Measurements from ENCODE around the gene HDAC1. TPM values are rescaled to one million over a fixed set of nuclear protein-coding genes. Genes with fewer than 3 reads are reported as not detected.
A peak's percentile ranks its signal among the peaks of the same experiment; 100 is the strongest.

HDAC1 gene
- polyA plus RNA-seq, 1 of the 3 experiments (the other 2 are of a cell fraction), result 172 TPM

DNA sequence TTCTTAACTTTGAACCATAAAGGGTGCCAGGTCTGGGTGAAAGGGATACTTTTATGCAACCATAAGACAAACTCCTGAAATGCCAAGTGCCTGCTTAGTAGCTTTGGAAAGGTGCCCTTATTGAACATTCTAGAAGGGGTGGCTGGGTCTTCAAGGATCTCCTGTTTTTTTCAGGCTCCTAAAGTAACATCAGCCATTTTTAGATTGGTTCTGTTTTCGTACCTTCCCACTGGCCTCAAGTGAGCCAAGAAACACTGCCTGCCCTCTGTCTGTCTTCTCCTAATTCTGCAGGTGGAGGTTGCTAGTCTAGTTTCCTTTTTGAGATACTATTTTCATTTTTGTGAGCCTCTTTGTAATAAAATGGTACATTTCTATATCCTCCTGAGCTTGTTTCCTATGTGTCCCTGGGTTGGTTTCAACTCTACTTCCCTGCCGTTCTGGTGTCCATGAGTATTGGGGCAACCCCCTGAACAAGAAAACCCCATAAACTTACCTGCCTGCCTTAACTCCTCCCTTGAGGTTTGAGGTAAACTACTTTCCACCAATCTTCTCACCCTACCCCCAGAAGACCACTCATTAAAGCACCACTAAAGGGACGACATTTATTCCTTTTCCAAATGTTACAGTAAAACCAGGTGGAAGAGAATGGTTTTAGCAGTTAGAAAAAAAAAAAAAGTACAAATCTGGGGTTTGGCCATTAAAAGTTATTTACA lies 41.5 kb downstream of the HDAC1 start:
- Histone ChIP-seq H3K4me3 (ENCODE audit: low read depth in 2 of 2, low read length in 1 of 2) (peak overlapping the region in 1 of 2 experiments; percentile 84; a peak in 1 of 4 replicates), H3F3A (replicated peaks; ENCODE audit: insufficient read depth) (peaks cover 30% of the 10 kb centered on the region), H3K9ac (no peak overlapping the region), H3K9me3 (no peaks in the 10 kb centered on the region), H3K27me3 (ENCODE audit: insufficient read depth) (no peaks in the 10 kb centered on the region), H2AFZ (ENCODE audit: low read depth) (no peak overlapping the region), H3K27ac (ENCODE audit: low read depth in 2 of 2, low read length in 1 of 2) (no peak overlapping the region), H3K9me2 (no peaks in the 10 kb centered on the region), H3K4me2 (peak overlapping the region; percentile 98), H4K20me1 (ENCODE audit: insufficient read depth) (peaks cover 39% of the 10 kb centered on the region), H3K36me3 (replicated peaks in 1 of 2; ENCODE audit: control insufficient read depth in 1 of 2, insufficient read depth in 2 of 2, low read length in 1 of 2) (peaks cover 28 to 56% of the 10 kb centered on the region in 2 experiments), H3K79me2 (ENCODE audit: insufficient read depth) (peaks cover 44% of the 10 kb centered on the region), H3K4me1 (ENCODE audit: control insufficient read depth in 1 of 2, insufficient read depth in 2 of 2, low read depth in 1 of 2, low read length in 1 of 2) (peaks cover 8 to 31% of the 10 kb centered on the region in 2 experiments; a peak in 3 of 4 replicates)
- 89% methylated on average over 3 of the region's 3 CpGs for WGBS (ENCODE audit: low lambda C conversion rate)
- TF ChIP-seq, protein P1, sequence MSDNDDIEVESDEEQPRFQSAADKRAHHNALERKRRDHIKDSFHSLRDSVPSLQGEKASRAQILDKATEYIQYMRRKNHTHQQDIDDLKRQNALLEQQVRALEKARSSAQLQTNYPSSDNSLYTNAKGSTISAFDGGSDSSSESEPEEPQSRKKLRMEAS (IDR thresholded peaks at IDR 0.05; ENCODE audit: low read depth), result no peak
- TF ChIP-seq, protein P2, sequence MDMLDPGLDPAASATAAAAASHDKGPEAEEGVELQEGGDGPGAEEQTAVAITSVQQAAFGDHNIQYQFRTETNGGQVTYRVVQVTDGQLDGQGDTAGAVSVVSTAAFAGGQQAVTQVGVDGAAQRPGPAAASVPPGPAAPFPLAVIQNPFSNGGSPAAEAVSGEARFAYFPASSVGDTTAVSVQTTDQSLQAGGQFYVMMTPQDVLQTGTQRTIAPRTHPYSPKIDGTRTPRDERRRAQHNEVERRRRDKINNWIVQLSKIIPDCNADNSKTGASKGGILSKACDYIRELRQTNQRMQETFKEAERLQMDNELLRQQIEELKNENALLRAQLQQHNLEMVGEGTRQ (IDR thresholded peaks at IDR 0.05; ENCODE audit: borderline replicate concordance, low read depth, low read length), result no peak
- TF ChIP-seq EZH2phosphoT487 (IDR thresholded peaks at IDR 0.05; ENCODE audit: borderline replicate concordance, low read depth) (no peak), MXI1 (IDR thresholded peaks at IDR 0.05; ENCODE audit: low read depth, low read length) (no peak), MEF2A (IDR thresholded peaks at IDR 0.05; ENCODE audit: borderline replicate concordance, low read depth) (no peak)
- TF ChIP-seq, protein P3, sequence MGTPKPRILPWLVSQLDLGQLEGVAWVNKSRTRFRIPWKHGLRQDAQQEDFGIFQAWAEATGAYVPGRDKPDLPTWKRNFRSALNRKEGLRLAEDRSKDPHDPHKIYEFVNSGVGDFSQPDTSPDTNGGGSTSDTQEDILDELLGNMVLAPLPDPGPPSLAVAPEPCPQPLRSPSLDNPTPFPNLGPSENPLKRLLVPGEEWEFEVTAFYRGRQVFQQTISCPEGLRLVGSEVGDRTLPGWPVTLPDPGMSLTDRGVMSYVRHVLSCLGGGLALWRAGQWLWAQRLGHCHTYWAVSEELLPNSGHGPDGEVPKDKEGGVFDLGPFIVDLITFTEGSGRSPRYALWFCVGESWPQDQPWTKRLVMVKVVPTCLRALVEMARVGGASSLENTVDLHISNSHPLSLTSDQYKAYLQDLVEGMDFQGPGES (IDR thresholded peaks at IDR 0.05; ENCODE audit: low read depth, low read length), result no peak
- ChIA-PET POLR2A (interaction anchor here (0.9 to 1.2 kb wide), 3 partner anchors 60 to 117 kb away, joined by 3 read pairs; no protein-coding TSS in a partner anchor), CTCF (interaction anchor here (0.9 to 3.0 kb wide), 6 partner anchors 12 to 117 kb away, joined by 3 to 7 read pairs (median 4); no protein-coding TSS in a partner anchor)
- no peak for DNase-seq

DNA sequence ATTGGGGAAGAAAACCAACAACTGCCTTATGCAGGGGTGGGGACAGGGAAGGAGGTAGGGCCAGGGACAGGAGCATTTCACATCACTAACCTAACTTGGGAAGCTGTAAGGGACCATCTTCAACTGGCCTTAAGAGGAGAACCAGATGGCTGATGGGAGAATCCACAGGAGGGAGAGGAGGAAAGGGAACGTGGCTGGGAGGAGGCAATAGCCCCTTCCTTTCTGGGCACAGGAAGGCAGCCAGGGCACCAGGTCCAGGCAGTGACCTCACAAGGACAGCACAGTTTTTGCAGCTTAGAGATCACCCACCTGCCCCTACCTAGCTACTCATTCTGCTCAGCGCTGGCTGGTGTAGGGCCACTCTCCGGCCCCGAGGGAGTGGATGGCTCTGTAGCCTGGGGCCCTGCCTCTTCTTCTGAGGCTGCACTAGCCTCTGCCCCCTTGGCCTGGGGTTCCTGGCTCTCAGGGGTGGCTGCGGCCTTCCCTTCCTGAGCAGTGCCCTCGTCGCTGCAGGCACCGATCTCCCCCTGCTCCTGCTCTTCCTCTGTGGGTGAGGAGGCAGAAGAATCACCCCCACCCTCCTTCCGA lies 42.5 kb downstream of the HDAC1 start:
- Histone ChIP-seq H3F3A (replicated peaks; ENCODE audit: insufficient read depth) (peaks cover 24% of the 10 kb centered on the region), H3K27me3 (ENCODE audit: insufficient read depth) (no peaks in the 10 kb centered on the region), H4K20me1 (ENCODE audit: insufficient read depth) (peaks cover 39% of the 10 kb centered on the region), H3K79me2 (ENCODE audit: insufficient read depth) (peaks cover 44% of the 10 kb centered on the region), H3K27ac (ENCODE audit: low read depth in 2 of 2, low read length in 1 of 2) (peak overlapping the region; percentile 36 to 81; a peak in 2 of 4 replicates), H3K4me1 (ENCODE audit: control insufficient read depth in 1 of 2, insufficient read depth in 2 of 2, low read depth in 1 of 2, low read length in 1 of 2) (peaks cover 8 to 31% of the 10 kb centered on the region in 2 experiments; a peak in 3 of 4 replicates), H3K9ac (peak overlapping the region; percentile 96), H3K4me3 (ENCODE audit: low read depth in 2 of 2, low read length in 1 of 2) (peak overlapping the region; percentile 84 to 92), H3K4me2 (peak overlapping the region; percentile 98), H3K9me2 (no peaks in the 10 kb centered on the region), H3K9me3 (no peaks in the 10 kb centered on the region), H3K36me3 (replicated peaks in 1 of 2; ENCODE audit: control insufficient read depth in 1 of 2, insufficient read depth in 2 of 2, low read length in 1 of 2) (peaks cover 23 to 48% of the 10 kb centered on the region in 2 experiments), H2AFZ (ENCODE audit: low read depth) (no peak overlapping the region)
- CTCF ChIA-PET, result interaction anchor here (0.9 to 3.7 kb wide), 5 partner anchors 13 to 67 kb away, joined by 3 to 24 read pairs (median 5); no protein-coding TSS in a partner anchor
- POLR2A ChIA-PET, result interaction anchor here (0.8 to 1.2 kb wide), 2 partner anchors 61 to 92 kb away, joined by 3 read pairs; no protein-coding TSS in a partner anchor
- WGBS (ENCODE audit: low lambda C conversion rate), result 24% methylated on average over 7 of the region's 9 CpGs
- TF ChIP-seq, protein P4, sequence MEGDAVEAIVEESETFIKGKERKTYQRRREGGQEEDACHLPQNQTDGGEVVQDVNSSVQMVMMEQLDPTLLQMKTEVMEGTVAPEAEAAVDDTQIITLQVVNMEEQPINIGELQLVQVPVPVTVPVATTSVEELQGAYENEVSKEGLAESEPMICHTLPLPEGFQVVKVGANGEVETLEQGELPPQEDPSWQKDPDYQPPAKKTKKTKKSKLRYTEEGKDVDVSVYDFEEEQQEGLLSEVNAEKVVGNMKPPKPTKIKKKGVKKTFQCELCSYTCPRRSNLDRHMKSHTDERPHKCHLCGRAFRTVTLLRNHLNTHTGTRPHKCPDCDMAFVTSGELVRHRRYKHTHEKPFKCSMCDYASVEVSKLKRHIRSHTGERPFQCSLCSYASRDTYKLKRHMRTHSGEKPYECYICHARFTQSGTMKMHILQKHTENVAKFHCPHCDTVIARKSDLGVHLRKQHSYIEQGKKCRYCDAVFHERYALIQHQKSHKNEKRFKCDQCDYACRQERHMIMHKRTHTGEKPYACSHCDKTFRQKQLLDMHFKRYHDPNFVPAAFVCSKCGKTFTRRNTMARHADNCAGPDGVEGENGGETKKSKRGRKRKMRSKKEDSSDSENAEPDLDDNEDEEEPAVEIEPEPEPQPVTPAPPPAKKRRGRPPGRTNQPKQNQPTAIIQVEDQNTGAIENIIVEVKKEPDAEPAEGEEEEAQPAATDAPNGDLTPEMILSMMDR (IDR thresholded peaks at IDR 0.05), result no peak
- no peak for DNase-seq
